ENCODE data around the gene DHX29. TPM values are rescaled to one million over a fixed set of nuclear protein-coding genes. Genes with fewer than 3 reads are reported as not detected.

DHX29 gene
- total RNA-seq, 1 donor from 2014 or later: 29.8 TPM

DNA sequence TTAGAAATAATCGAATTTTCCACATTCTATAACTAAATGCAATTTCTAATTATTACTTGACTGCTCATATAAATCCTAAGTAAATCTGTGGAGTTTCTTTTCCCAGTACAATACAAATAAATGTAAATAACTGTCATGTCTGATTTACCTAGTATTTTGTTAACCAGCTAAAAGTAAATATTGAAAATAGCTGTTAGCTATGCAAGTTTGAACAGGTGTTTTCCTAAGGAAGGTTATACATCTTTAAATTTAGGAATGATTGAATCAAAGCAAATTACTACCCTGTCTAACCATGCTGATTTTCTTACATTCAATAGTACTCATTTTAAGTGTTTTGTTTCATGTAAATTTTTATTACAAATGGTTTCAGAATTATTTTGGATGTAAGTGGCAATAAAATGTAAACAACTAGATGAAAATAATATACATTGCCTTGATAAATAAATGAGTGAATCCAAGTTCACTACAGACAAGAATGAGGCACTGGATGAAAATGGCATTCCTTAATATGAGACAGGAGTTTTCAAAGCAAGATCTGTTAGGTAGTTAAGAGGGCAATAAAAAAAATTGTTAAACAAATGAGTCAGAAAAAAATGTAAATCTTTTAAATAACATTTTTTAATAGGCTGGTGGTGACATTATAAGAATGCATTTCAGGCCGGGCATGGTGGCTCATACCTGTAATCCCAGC, 96.2 kb downstream of the DHX29 start:
- DNase-seq (ENCODE audit: low spot score): no peak

Other genes starting within 250 kb of the DHX29 start
- 2.1 TPM for gene GZMA, start 205.0 kb downstream of the DHX29 start, total RNA-seq
- 20.2 TPM for gene GPX8, start 147.5 kb downstream of the DHX29 start, total RNA-seq
- gene CDC20B, start 134.5 kb downstream of the DHX29 start, total RNA-seq: not detected
- gene MCIDAS, start 80.4 kb downstream of the DHX29 start, total RNA-seq: 2.7 TPM
- gene CCNO, start 74.1 kb downstream of the DHX29 start, total RNA-seq: 16.5 TPM
- gene MTREX, start 295 bp upstream of the DHX29 start, total RNA-seq: 101 TPM
- gene PLPP1, start 227.3 kb upstream of the DHX29 start, total RNA-seq: 180 TPM